NCI-H524 treated with DMSO at 0.1 percent for 48 hours (cell line): Measurements from ENCODE around the gene PFDN1.
"Not testable (repeated sequence)": the region's sequence is repeated elsewhere in the genome, so short reads cannot be mapped to it uniquely, and the experiment has no call there.

ENCODE experiments used
- DNase-seq: peaks from one replicate; lab custom pipeline; 2025; lab: John Stamatoyannopoulos, UW

PFDN1 gene, protein sequence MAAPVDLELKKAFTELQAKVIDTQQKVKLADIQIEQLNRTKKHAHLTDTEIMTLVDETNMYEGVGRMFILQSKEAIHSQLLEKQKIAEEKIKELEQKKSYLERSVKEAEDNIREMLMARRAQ

DNA sequence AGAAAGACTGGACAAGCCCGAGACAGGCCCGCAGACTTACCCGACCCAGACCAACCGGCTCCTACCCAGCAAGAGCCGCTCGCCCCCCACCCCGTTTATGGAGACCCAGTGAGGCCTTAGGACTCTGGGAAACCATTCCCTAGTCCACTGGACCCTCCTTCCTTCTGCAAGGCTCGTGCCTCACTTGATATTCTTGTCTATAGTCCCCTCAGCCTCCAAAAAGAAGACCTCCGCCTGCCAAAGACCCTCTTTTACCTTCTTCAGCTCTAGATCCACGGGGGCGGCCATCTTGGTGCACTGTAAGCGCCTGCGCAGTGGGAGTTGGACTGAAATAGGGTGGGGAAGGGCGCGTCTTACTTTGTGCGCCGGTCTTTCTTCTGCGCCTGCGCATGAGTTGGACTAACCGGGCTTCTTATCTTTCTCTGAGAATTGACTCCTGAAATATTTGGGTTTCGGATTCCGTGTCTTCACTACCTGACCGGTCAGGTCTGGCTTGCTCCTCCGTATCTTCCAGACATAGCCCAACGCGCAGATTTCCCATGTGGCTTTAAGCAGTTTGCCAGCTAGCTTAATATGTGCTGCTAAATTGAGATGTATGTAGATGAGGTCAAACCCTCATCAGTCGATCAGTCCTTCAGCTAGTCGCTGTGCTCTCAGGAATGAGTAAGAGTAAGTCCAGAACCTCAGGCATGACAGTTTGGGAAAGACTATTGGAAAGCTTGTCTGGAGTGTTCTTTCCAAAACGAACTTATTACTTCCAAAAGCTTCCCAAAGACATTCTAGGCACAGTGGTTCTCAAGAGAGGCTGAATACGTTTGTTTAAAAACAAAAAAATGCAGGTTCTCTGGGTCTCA lies at the start of gene PFDN1:
TSS of gene PFDN1 (minus strand) at position 316 of the 854 bp plus-strand sequence. CDS start at position 288, 28 bp downstream.
- peak; percentile 59 for DNase-seq

DNA sequence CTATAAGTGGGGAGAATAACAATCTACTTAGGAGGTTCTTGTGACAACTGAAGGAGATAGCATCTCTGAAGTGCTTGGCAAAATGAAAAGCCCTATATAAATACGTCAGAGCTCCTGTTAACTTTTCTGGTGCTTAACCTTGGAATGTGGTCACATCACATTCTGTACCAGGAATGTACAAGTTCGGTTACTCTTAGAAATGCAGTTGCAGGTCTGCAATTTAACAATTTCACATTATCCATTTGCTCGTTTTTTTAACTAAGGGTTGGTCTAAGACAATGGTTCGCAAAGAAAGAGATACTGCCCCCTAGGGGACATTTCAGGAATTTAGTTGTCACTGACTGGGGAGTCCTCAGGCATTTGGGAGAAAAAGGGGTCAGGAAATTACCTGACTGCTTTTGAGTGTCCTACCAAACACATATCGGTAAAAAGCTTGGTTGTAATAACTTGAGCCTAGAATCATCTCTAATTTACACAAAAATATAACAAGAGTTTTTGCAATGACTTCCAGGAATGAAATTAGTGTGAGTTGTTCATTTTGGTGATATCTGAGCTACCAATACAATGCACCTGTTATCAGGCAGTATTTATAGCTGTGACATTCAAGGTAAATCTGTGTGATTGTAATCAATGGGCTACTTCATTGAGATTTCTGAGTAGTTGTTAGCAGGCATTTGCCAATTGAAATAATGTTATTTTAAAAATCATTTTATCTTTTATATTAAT lies 48.9 kb upstream of the PFDN1 start:
- no peak for DNase-seq

DNA sequence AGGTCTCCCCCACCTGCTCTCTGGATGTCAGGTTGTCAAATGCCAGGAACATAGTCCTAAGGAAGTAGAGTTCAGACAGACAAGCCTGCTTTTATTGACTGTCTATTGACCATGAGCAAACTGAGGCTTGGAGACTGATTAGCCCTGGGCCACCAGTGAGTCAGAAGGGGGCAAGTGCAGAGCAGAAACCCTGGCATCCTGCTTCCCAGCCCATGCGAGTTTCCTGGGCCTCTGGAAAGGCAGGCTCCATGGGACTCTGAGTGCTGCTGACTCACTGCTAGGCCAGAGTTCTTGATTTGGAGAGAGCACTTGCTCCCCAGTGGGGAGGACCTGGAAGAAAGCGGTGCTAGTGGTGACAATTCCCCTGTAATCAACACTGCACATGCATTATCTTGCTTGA lies 46.3 kb upstream of the PFDN1 start:
- DNase-seq, result no peak

DNA sequence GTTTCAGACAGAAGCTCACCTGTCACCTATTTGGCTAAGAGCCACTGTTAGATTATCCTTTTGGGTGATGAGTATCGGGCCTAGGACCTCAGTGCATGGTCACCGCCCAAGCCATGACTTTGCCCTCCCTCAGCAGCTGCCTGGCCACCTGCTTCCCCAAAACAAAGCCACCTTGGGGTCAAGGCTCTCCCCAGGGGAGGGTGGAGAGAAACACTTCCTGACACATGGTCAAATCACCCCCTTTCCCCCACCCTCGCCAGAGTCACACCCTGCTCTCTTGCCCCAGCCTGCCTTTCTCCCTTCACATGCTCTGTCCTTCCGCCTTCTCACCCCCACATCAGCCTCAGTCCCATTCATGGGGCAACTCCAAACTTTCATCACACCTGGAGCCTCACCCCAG lies 45.2 kb upstream of the PFDN1 start:
- no peak for DNase-seq

DNA sequence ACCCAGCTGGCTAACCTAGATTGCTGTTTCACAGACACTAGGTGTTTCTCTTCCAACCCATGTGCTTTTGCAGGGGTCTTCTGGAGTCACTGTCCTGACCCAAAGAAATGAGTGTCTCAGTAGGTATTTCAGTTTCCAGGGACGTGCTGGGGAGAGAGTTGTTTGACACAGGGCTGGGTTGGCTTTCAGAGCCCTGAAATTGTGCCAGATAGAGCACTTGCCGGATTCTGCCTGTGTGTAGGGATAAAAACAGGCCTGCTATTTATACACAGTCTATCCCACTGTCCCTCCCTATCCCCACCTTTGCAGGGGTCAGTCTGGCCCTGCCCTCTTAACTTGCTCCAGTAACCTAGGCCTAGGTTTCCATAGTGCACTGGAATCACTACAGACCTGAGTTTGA lies 44.5 kb upstream of the PFDN1 start:
- DNase-seq, result no peak

DNA sequence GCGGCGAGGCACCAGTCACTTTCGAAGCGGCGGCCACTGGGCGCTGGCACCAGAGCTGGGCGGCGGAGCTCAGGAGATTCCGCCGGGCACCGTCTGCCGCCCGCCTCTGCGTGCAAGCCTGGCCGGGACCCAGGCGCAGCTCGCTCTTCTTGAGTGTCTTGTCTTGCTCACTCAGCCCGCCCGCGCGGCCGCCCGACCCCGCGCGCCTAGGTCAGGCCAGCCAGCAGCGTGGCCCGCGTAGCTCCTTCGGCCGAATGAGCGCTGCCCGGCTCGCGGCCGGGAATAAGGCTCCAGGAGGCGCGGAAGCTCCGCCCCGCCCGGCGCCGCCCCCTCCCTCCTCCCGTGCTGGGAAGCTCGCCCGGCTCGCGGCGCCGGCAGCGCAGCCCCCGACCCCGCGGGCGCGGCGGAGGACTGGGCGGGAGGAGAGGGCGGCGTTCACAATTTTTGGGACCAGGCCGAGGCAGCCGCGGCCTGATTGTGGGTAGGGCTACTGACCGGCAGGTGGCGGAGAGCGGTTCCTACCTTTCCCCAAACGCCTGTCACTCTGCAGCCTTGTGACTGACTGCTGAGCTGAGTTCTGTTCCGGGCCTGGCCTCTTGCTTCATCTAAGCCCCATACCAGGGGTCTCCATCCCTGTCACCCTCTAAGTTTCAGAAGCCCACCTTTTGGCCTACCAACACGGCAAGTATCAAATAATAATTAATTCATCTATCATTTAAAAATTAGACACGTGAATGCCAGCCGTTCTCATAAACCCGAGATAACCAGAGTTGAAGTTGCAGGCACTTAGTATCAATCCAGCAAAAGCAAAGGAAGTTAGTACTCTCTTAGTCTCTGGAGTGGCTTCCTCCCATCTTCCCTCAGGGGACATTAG lies 43.7 kb upstream of the PFDN1 start, which contains the start of gene HBEGF:
TSS of gene HBEGF (minus strand) at position 256 of the 874 bp plus-strand sequence. CDS start 275 bp downstream, outside the sequence.
- peak; percentile 60 for DNase-seq

DNA sequence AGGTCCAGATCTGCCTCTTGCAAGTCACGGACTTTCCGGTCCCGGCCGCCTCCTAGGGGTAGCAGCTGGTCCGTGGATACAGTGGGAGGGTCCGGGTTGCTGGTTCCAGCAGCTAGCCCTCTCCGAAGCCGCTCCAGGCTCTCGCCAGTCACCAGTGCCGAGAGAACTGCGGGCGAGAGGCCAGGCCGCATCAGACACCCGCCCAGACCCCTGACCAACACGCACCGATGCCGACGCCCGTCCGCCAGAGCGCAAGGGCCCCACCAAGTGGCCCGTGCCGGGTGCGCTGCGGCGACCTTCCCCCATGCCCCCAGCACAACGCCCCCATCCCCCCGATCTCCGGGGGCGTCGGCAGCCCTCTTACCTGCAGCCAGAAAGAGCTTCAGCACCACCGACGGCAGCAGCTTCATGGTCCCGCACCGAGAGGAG lies 43.0 kb upstream of the PFDN1 start:
- no peak for DNase-seq

DNA sequence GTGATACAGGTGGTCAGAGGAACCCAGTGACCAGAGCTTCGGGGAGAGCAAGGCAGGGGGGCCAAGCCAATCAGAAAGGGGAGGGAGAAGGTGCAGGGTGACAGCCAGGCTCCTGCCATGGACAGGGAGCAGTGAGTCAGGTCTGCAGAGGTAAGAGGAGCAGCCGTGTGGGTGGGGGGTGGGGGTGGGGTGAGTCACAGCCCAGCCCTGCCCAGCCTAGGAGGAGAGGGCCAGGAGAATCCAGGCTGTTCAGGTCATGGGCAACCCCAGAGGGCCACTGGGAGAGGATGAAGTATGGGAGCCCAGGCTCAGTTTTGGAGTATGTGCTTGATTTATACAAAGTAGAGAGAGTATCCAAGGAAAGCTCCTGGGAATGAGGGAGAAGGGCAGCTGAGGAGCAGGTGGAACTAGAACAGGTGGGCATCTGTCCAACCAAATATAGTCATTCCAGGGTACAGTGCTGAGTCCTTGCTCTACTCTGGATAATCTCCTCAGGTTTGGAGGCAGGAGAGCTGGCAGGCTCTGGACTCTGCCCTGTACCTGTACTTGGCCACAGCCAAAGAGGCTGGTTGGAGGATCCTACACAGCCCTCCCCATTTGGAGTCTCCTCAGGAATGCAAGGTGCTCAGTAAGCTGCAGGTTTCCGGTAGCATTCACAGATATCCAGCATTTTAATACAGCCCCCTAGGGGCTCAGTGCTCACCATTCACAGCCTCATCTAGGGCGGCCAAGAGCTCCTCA lies 42.0 kb upstream of the PFDN1 start:
- DNase-seq, result no peak

DNA sequence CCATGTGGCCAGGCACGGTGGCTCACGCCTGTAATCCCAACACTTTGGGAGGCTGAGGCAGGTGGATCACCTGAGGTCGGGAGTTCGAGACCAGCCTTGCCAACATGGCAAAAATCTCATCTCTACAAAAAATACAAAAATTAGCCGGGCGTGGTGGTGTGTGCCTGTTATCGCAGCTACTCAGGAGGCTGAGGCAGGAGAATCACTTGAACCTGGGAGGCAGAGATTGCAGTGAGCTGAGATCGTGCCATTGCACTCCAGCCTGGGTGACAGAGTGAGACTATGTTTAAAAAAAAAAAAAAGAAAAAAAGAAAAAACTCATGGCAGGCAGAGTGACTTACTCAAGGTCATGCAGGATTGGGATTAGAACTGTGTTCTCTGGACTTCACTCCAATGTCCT lies 40.9 kb upstream of the PFDN1 start:
- not testable (repeated sequence) for DNase-seq

DNA sequence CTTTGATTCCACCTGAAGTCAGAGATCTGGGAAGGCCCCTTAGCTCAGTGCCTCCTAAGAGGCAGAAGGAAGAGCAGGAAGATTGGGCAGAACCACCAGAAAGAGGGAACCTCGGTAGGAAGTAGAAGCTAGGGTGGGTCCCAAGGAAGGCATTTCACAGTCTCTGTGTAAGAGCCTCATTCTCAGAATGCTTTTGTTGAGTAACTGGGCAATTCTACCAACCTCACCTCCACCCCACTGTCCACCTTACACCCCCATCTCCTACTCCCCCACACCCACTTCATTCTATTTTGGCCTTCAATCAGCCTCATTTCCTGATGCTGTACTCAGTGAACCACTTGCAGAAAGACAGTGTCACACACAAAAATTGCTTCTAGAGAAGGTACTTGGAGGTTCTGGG lies 40.0 kb upstream of the PFDN1 start:
- DNase-seq, result no peak

DNA sequence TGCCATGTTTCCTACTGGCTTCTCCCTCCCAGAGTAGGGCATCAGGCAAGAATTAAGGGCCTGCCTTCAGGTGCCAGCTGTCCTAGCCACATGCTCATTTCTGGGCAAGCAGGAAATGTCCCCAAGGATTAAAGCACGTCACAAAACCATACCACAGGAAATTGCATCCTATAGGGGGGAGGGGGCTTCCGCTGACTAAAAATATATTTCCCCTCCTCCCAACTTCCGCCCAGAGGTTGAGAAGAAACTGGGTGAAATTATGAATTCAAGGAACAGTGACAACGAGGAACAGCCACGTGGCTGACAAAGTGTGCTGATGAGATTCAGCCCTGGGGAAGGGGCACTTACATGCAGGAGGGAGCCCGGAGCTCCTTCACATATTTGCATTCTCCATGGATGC lies 39.4 kb upstream of the PFDN1 start:
- DNase-seq, result no peak

DNA sequence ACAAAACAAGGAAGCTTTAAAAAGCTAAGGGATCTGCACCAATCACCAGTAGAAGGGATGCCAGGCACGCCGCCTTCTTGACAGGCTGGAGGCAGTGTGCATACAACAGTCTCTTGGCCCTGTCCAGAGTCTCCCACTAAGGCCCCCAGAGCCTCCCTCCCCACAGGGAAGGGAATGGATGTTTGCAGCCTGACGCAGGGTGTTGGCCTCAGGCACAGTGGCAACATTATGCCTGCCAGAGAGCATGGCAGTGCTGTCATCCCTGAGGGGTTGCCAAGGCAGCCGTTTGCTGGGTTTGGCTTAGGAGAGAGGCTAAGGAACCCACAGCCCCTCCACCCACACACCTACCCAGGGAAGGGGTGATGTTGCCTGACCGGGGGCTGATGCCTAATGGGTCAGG lies 38.7 kb upstream of the PFDN1 start:
- no peak for DNase-seq

DNA sequence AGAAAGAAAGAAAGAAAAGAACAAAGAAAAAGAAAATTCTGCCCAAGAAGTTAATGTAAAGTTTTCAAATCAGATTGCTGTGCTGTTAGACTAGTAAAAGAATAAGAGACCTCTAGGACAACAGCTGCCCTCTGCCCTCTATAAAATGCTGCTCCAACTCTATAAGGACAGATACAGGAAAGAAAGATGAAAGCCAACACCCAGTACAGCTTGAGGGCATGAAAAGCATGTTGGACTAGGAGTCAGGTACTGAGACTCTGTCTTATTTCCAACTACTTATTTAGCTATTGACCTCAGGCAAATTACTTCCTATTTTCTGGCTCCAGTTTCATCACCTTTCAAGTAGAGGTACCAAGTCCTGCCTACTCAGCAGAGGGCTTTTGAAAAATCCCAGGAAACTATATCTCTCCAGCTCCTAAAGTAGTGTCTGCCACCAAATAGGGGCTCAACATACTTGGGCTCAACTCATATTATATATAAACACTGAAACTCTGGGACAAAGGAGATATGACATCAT lies 37.8 kb upstream of the PFDN1 start:
- DNase-seq, result no peak

DNA sequence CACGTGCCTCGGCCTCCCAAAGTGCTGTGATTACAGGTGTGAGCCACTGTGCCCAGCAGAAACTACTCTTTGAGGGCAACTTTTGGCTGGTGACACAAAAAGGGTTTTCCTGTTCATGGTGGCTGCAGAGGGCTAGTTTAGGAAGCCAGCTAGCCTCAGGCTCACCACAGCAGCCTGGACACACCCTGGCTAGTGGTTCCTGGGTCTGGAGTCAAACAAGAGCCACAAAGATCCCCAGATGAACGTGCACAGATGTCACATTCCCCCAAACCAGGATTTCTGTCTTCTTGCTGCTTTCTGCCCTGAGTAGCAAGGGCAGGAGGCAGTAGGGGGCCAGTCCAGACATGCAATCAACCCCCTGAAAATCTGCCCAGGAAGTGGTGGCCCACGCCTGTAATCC lies 36.7 kb upstream of the PFDN1 start:
- DNase-seq, result no peak

DNA sequence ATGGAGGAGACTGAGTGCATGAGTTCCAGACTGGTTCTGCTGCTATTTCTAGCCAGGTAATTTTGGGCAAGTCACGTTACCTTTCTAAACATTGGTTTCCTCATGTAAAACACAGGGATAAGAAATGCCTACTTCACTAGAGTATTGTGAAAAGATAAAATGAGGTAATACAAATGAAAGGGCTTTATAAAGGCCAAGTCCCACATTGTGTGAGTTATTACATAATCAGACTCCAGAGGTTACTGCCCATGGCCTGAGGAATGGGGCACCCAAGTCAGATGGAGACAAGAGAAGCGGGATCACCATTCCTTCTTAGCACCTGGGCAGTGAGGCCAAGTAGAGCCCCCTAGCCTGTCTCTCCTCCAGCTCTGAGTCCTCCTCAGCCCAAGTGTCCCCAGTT lies 36.0 kb upstream of the PFDN1 start:
- no peak for DNase-seq

DNA sequence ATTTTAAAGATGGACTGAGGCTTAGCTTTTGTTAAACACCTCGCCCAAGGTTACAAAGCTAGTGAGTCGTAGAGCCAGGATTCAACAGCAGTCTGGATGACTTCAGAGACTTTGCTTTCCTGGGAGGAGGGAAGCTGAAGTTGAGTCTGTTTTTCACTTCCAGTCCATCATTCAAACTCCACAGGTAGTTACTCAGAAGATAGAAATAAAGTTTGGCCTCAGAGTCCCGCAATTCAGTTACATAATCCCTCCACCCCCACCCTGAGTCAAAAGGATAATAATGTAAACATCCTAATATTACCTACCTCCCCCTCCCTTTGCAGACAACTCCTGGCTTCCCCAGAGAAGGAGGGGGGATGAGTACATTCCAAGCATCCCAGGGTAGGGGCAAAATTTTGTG lies 35.4 kb upstream of the PFDN1 start:
- DNase-seq, result no peak

DNA sequence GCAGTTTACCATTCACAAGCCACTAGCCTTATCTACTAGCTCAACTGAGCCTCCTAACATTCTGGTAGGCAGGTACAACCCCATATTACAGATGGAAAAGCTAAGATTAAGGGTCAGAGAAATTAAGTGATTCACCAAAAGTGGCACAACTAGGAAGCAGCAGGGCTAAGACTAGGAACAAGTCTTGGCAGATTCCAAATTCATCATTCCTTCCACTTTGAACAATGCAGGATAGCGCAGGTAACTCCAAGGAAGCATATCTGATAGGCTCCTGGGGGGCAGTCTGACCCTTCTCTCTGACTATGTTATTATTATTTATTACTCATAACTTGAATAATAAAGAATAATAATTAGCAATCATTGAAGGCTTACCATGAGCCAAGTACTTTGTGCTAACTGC lies 35.0 kb upstream of the PFDN1 start:
- no peak for DNase-seq

DNA sequence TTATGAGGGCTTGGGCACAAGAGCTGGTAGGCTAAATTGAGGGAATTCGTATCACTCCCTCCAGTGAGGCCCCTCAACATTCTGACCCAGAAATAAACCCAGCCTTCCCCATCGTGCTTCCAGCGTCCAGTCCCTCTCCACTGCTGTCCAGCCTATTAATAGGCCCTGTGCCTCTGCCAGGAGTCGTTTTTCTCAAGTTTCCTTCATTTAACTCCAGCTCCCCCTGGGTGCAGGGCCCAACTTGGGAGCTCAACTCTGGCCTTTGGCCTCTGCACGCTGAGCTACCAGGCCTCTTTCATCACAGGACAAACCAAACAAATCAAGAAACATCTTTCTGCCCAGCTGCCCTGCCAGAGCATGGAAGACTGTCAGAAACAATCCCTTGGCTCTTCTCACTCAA lies 33.5 kb upstream of the PFDN1 start:
- DNase-seq, result no peak

DNA sequence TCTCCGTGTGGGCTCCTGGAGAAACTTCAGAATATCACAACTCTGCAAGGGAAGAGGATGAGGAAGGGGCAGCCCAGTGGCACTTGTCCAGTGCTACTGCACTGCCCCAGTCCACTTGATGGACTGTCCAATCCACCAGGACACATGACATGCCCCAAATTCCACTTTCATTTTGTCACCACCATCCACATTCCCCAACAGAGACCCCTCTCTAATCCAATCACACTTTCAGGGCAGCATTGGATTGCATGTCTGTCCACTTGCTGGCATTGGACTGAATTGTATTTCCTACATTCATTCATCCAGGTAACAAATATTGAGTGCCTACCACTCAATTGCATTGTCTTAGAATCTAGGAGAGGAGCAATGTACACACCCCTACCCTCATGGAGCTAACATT lies 28.7 kb upstream of the PFDN1 start:
- no peak for DNase-seq

DNA sequence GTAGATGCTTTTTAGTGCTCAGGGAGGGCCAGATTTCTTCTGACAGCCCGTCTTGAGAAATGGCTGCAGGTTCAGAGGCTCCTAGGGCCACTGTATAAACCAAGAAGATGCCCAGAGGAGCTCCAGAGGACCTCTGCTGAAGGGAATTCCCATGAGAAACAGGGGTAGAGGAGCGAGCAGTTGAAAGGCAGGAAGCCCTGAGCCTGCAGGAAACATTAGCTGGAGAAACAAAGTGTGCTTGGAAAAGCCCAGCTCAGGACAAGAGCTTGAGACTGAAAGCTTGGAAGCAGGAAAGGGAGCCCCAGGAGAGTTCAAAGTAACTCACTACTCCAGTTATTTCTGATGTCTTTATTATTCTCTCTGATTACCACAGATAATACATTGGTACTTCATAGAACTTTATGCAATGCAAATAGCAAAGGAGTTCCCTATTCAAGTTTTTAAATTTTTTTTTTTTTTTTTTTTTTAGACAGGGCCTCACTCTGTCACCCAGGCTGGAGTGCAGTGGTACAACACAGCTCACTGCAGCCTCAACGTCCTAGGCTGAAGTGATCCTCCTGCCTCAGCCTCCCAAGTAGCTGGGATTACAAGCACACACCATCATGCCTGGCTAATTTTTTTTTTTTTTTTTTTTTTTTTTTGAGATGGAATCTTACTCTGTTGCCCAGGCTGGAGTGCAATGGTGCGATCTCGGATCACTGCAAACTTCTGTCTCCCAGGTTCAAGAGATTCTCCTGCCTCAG lies 27.0 kb upstream of the PFDN1 start:
- no peak for DNase-seq
